HG02763 (cell line): ENCODE measurements around the gene RNF20.
"Not testable (repeated sequence)": the region's sequence is repeated elsewhere in the genome, so short reads cannot be mapped to it uniquely, and the experiment has no call there.

Experiments used
- ATAC-seq: cut with Tn5 transposase; IDR thresholded peaks from one replicate; pipeline ENCODE4 v1.9.1; 2021; ENCODE audit warnings: mild to moderate bottlenecking, moderate library complexity; ENCODE audit not compliant: unreplicated experiment

RNF20 gene

DNA sequence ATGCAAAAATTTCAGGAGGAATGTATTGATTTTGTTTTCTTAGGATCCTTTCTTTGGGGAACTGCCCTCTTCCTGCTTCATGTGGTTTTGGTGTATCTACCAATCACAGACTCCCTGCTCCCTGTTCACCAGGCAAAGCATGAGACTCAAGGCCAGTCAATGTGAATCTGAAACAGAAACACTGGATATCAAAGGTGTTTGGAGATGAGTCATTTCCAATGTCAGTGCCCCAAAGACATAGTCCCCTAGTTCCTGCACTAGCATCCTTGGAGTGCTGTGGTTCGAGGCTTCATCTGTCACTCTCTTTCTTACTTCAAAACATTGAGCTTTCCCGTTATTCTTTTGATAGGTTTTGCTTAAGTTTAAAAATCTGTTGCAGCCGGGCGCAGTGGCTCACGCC, 53.0 kb downstream of the RNF20 start:
- ATAC-seq, result peak; percentile 74

DNA sequence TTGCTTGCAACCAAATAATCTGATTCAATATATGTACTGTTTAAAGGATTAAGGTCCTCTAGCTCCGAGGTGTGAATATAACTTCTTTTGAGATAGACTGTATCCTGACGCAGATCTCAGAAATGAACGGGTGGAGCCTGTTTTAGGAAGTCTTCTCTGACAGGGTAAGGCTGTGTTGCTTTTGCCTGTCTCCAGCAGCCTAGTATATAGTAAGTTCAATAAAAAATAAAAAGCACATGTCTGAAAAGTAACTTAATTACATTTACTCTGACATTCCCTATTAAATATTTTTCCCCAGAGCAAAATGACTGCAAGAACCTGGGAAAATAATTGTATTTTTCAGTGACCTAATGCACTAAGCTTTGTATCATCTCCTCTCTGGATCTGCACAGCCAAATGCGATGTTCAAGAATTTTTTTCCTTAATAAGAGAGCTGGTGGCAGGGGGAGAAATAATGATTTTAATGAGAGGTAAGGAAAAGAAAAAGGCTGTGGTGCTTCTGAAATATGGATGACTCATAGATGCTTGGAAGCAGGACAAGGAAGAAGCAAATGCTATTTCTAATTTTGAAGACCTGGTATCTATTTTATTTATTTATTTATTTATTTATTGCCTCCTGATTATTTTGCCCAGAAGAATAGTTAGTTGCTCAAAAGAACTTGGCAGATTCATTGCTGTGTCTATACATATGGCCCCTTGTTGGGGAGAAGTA, 53.8 kb downstream of the RNF20 start:
- ATAC-seq, result no peak

DNA sequence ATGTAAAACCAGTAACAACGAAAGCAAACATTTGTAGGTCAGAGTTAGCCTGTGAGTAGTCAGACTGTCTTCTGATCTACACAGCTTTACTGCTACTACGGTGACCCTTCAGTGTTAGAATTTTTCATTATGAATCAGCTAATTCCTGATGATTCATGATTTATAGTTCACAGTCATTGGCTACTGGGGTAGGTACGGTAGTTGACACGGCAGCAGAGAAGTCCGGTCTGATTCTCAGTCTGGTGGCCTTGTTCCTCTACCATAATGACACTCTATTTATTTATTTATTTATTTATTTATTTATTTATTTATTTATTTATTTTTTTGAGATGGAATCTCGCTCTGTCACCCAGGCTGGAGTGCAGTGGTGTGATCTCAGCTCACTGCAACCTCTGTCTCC, 56.4 kb downstream of the RNF20 start:
- ATAC-seq, result not testable (repeated sequence)

DNA sequence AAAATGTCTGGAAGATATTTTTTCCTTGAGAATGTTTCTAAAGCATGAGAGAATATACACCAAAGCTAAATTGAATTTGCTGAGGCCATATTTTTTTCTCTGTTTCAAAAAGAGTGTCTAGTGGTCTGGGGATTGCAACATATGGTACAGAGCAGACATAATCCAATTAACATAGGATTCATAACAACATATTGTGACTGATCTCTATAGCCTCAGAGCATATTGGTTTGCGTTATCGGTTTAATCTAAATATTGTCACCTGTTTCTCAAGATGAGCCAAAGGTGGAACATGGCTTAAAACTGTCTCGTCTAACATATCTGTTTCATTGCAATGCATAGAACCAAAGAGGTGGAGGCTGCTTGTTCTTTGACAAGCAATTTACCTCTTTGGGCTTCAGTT, 57.2 kb downstream of the RNF20 start:
- no peak for ATAC-seq

DNA sequence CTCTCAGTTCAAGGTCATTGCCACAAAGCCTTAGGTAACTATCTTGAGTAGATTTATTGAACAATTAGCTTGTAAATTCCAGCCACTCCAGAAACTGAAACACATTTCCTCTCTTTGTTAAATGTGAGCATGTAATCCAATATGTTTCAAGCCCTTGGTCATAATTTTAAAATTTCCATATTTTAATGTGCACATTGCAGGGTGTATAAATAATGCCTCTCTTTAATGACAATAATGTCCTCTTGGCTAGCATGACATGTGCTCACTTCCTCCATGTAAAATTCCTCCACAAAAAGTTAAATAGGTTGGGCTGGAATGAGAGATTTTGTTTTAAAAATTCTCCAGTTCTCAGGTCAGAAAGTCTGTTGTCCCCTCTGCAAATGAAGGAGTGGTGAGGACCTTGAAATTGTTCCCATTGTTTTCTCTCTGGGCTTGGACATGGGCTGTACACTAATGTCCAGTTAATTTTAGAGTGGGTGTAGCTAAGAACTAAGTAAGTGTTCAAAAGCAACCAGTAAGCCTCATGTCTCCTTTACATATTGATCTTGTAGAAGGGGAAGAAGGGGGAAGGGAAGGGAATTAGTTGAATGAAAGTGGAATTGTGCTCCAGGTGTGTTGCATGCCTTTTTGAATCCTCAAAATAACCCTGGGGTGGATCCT, 58.3 kb downstream of the RNF20 start:
- no peak for ATAC-seq

DNA sequence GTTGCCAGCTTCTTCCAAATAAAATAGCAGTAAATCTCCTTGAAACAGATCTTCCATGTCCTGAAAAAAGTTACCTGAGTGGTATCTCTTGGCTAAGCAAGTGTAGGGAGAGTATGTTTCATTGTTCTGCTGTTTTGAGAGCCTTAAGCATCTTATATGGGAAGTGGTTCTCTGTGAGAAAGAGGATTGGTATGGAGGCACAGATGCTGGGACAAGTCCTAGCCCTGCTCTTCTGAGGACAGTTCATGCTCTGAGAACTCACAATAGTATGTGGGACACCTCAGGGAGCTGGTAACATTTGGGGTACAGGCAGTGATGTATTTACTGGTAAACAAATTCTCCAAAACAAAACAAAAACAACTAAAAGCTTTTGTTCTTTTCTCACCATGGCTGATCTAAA, 59.1 kb downstream of the RNF20 start:
- no peak for ATAC-seq

DNA sequence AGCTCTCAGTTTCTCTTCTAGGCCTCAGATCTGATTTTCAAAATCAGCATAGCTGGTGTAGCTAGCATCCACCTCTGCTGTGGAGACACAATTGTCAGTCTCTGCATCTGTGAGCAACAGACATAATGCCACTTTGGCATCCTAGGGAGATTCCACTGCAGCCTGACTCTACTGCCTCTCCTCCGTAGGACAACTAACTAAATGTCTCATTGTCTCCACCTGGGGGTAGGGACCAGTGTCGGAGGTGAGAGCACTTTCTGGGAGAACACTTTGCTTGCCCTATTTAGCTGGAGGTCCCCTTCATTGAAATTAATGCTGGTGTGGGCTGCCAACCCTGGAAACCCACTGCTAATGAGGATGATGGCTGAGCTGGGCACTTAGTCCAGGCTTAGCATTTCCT, 59.7 kb downstream of the RNF20 start:
- no peak for ATAC-seq

DNA sequence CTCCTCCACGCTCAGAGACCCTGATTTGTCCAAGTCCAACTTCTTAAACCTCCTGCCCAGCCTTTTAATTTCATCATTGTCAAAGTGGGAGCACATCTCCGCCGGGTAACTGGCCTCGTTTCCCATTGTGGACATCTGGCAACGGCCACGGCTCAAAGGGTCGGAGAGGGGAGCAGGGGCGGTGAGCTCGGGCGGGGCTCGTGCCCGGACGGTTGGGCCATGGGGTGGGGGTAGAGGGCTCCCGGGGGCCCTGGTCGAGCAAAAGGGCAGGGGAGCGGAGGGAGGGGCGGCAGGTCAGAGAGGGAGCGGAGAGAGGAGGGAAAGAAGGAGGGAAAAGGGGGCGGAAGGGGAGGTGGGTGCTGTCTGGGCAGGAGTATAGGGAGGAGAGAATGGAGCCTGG, 61.1 kb downstream of the RNF20 start, which contains the start of gene PPP3R2:
PPP3R2 (minus strand) TSS at position 174 of the 400 bp plus-strand sequence; CDS start at position 126, 48 bp downstream.
- no peak for ATAC-seq

DNA sequence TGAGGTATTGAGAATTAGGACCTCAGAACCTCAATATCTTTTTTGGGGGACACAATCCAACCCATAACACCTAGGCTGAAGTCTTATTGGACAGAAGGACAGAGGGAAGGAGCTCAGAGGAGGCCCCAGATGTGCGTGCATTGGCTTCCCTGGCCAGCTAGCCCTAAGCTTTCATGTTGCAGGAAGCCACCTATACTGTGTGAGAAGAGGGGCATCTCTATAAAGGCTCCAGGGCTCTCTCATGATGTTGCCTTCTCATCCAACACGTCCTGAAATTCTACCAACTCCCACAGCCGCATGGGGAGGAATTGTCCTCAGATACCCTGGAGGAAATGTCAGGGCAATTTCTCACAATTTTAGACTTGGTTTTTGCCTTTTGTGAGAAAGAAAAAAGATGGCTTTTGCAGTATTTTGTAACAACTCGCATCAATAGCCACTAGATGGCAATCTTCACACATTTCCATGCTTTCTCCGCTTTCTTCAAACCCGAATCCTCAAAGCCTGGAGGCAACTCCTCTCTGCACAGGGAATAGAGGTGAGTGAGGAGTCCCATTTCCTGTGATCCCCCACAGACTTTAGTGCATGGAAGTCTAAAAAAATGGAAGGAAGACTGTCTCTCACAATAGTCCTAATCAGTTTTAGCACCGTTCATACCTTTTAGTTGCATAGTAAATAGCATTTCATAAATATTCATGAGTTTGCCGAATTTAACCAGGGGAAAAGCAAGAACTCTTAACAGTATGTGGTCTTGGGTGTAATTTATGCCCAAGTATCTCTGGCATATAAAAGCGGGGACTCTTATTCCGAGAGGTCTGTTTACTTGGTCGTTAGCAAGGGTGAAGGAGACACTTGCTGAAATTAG, 68.5 kb downstream of the RNF20 start:
- ATAC-seq, result peak; percentile 71

DNA sequence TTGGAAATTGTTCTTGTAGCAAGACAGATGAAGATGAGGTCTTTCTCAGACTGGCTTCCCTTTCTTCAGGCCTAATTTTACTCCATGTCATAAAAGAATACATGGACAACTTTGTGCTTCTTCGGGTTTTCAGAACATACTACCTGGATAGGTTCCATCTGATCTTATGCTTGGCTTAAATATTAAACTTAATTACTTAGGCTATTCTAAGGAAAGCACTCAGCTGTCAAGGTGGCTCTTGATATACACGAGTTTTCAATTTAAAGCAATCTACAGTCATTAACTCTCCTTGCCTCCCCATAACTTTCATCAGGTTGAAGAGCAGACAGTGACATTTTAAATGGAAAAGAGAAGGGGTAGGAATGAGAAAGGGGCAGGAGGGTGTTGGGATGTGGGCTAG, 70.6 kb downstream of the RNF20 start:
- no peak for ATAC-seq

DNA sequence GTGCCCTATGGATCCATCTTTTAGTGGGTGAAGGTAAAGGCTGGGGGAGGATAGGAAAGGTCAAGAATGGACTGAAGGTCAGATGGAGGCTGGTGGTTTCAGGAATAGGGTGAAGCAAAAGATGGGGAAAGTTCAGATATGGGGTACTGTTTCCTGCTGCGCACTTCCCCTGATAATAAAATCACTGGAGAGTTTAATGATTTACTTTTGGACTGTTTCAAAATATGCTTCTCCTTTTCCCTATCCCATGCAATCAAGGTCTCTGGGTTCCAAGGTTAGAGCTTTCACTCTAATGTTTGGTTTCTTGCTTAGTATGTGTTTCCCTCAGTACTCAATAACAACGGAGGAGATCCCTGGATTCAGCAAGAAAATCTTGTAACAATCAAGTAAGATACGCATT, 71.9 kb downstream of the RNF20 start:
- ATAC-seq, result no peak
